Kidney (tissue), 14 donors: Measurements from ENCODE around the gene CRX. TPM values are rescaled to one million over a fixed set of nuclear protein-coding genes. Genes with fewer than 3 reads are reported as not detected.
"Not testable (repeated sequence)": the region's sequence is repeated elsewhere in the genome, so short reads cannot be mapped to it uniquely, and the experiment has no call there.

Source experiments
- DNase-seq, 5 donors: peaks; one replicate each; pipeline ENCODE4 v3.0.0-alpha.2; 2013 to 2020
- FAIRE-seq: peaks from 2 replicates; lab custom pipeline; 2012; peaks lifted over from hg19 to GRCh38; lab: Jason Lieb, UNC
- H3K27ac ChIP-seq, 2 donors: one replicate each; pipeline ENCODE4 v1.7.0; 2013; ENCODE audit warnings: low read depth in 2 of 2, low read length in 2 of 2, inconsistent platforms in 1 of 2
- H3K27me3 ChIP-seq: one replicate; pipeline ENCODE4 v1.7.1; 2013; ENCODE audit warnings: low read length, inconsistent platforms; ENCODE audit not compliant: control insufficient read depth, insufficient read depth
- H3K36me3 ChIP-seq, 3 donors: one replicate each; pipeline versions ENCODE4 v1.7.0 to v1.7.1; 2013; ENCODE audit warnings: low read length in 3 of 3, control low read depth in 1 of 3, inconsistent platforms in 1 of 3; ENCODE audit not compliant: insufficient read depth in 3 of 3, control insufficient read depth in 2 of 3
- H3K4me1 ChIP-seq, 3 donors: one replicate each; pipeline versions ENCODE4 v1.7.0 to v1.7.1; 2013; ENCODE audit warnings: low read length in 3 of 3, inconsistent platforms in 1 of 3, low read depth in 1 of 3; ENCODE audit not compliant: control insufficient read depth in 2 of 3, insufficient read depth in 2 of 3
- H3K4me3 ChIP-seq, 3 donors: one replicate each; pipeline versions ENCODE4 v1.7.0 to v1.8.1; 2013; ENCODE audit warnings: low read length in 3 of 3, control low read depth in 1 of 3, inconsistent platforms in 1 of 3
- H3K9ac ChIP-seq, 3 donors: one replicate each; pipeline versions ENCODE4 v1.7.0 to v1.7.1; 2013; ENCODE audit warnings: low read length in 3 of 3, control low read depth in 1 of 3, inconsistent platforms in 1 of 3
- H3K9me3 ChIP-seq, 3 donors: one replicate each; pipeline versions ENCODE4 v1.7.0 to v1.7.1; 2013; ENCODE audit warnings: low read length in 3 of 3, control low read depth in 1 of 3, inconsistent platforms in 1 of 3; ENCODE audit not compliant: control insufficient read depth in 2 of 3, insufficient read depth in 1 of 3
- CTCF ChIP-seq: IDR thresholded peaks from 3 replicates; pipeline ENCODE4 v1.5.1; 2012; ENCODE audit warnings: mild to moderate bottlenecking, moderate library complexity, borderline replicate concordance; ENCODE audit not compliant: insufficient read depth; ENCODE audit errors: extremely low read depth
- intact Hi-C: fragments of 100-400 bp; cut with DNase I; formaldehyde crosslinking; loops from one replicate; pipeline ENCODE4 v1.11.1; 2022
- polyA plus RNA-seq: library from polyadenylated mRNA; stranded (reverse); fragments of 350-450 nt; fragmentation: Illumina TruSeq; extraction: RNeasy Lipid Tissue Mini Kit (QIAGEN cat#74804); gene quantifications from one replicate; pipeline ENCODE4 v1.2.3, GENCODE V29; 2014; ENCODE audit warnings: low read depth, low replicate concordance; ENCODE audit not compliant: insufficient read depth
- total RNA-seq: library from RNA; stranded (reverse); fragmentation: NEBNext Ultra II Directional; extraction: Animal tissue kit (Norgen Biotek cat#: 25700); gene quantifications from one replicate; pipeline ENCODE4 v1.2.1, GENCODE V29; 2021
- donor health status: control.
- donor health status: control.
- donor health status: control.
- donor health status: control.
- donor health status: control.
- donor health status: DM: yes; HTN: yes; CAD: no.
- donor health status: Normal renal cell carcinoma (clear cell type).

CRX gene
- total and polyA plus RNA-seq, 2 donors from 2014 or later: not detected

DNA sequence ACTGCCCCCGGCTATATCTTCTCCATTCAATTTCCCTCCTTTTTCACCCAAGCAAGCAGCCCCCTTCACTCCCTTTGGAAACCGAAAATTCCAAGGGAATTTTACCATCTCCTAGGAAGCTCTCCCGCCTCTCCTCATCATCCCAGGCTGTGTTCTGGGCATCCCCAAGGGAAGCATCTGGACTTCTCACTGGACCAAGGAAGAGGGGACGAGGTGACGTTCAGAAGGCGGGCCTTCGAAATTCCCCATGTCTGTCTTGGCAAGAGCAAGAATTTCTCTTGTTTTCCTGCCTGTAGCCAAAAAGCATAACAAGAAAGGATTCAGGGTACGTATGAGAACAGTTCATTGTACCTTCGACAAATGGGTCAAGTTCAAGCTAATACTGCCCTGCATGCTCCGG is 43.4 kb downstream of the CRX start:
- no peak for FAIRE-seq
- TF ChIP-seq CTCF: no peak
- peaks cover 0 to 3% (median 3%) of the 10 kb centered on the region in 3 donors for H3K9me3 ChIP-seq
- intact Hi-C loops: no loop called here
- H3K4me3 ChIP-seq: no peak overlapping the region
- H3K36me3 ChIP-seq: no peaks in the 10 kb centered on the region
- H3K4me1 ChIP-seq: no peaks in the 10 kb centered on the region
- H3K27me3 ChIP-seq: no peaks in the 10 kb centered on the region
- H3K9ac ChIP-seq: no peak overlapping the region
- no peak overlapping the region for H3K27ac ChIP-seq
- DNase-seq: no peak

- Histone ChIP-seq H3K9ac (no peak overlapping the region), H3K4me3 (no peak overlapping the region), H3K27ac (no peak overlapping the region), H3K36me3 (no peaks in the 10 kb centered on the region), H3K27me3 (no peaks in the 10 kb centered on the region), H3K4me1 (no peaks in the 10 kb centered on the region), H3K9me3 (no peaks in the 10 kb centered on the region)
- no peak for FAIRE-seq
- TF ChIP-seq CTCF: no peak
- no peak for DNase-seq
- intact Hi-C loops: no loop called here
Observed at GRCh38 chr19:47878906-47879305, 57.2 kb downstream of the CRX start.

DNA sequence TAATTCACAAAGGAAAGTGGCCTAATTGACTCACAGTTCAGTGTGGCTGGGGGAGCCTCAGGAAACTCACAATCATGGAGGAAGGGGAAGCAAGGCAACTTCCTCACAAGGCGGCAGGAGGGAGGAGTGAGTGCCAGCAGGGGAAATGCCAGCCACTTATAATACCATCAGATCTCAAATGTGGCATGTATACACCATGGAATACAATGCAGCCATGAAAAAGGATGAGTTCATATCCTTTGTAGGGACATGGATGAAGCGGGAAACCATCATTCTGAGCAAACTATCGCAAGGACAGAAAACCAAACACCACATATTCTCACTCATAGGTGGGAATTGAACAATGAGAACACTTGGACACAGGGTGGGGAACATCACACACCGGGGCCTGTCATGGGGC is 57.6 kb downstream of the CRX start:
- H3K9ac ChIP-seq, H3K36me3 ChIP-seq, DNase-seq, H3K4me3 ChIP-seq, H3K4me1 ChIP-seq, H3K27ac ChIP-seq, intact Hi-C loops, H3K9me3 ChIP-seq, H3K27me3 ChIP-seq, FAIRE-seq: not testable (repeated sequence)

DNA sequence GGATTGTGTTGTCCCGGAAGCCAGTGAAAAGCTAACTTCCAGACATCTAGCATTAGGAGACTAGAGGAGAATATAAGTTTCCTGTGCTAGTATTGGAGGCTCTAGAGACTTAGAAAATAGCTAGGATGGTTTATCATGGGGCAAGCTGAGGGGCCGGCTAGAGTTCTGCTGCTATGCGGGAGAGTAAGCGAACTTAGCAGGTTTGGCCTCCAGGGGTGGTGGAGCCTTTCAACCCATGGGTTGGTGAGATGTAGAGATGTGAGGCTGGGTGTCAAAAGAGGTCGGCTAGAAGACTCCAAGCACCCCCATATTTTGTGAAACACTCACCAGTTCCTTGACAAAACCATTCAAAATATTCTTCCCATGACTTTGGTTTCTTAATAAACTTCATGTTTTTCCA is 60.0 kb downstream of the CRX start:
- FAIRE-seq (no peak), DNase-seq (peak in 1 of 5 donors; percentile 5)
- Histone ChIP-seq H3K9ac (no peak overlapping the region), H3K4me1 (no peaks in the 10 kb centered on the region), H3K27me3 (no peaks in the 10 kb centered on the region), H3K27ac (no peak overlapping the region), H3K9me3 (no peaks in the 10 kb centered on the region), H3K4me3 (no peak overlapping the region), H3K36me3 (no peaks in the 10 kb centered on the region)
- no peak for TF ChIP-seq CTCF
- intact Hi-C loops: no loop called here
